K562 (cell line): ENCODE results near the gene OTUD5. TPM values are rescaled to one million over a fixed set of nuclear protein-coding genes. Genes with fewer than 3 reads are reported as not detected.

Experiments
- BRCA1 ChIP-seq, 2 experiments: fragments of 450-650 bp in 1 of 2; sonication (generic) in 1 of 2; formaldehyde crosslinking in 1 of 2; IDR thresholded peaks; 2 replicates each; pipeline versions ENCODE4 v1.5.0 to v1.6.1; 2017 to 2020; ENCODE audit warnings: mild to moderate bottlenecking in 1 of 2, missing genetic modification reagents in 1 of 2
- CBFA2T3 ChIP-seq: fragments of 450-650 bp; IDR thresholded peaks from 2 replicates; pipeline ENCODE4 v1.6.1; 2017
- CBX5 ChIP-seq: IDR thresholded peaks from 2 replicates; pipeline ENCODE4 v1.6.1; 2014; ENCODE audit warnings: low read depth, borderline replicate concordance
- EWSR1 ChIP-seq: fragments of 450-650 bp; IDR thresholded peaks from 2 replicates; pipeline ENCODE4 v1.6.1; 2018; ENCODE audit warnings: borderline replicate concordance, mild to moderate bottlenecking, low read depth, moderate library complexity; ENCODE audit not compliant: partially characterized antibody
- FOXA1 ChIP-seq: fragments of 450-650 bp; IDR thresholded peaks from 2 replicates; pipeline ENCODE4 v1.6.1; 2016; ENCODE audit warnings: mild to moderate bottlenecking, borderline replicate concordance
- GABPB2 ChIP-seq: fragments of 250-450 bp; sonication (Bioruptor Pico); conservative IDR thresholded peaks from 2 replicates; pipeline ENCODE4 v1.5.1; 2021; ENCODE audit warnings: mild to moderate bottlenecking
- HMGXB4 ChIP-seq: sonication (generic); formaldehyde crosslinking; IDR thresholded peaks from 2 replicates; pipeline ENCODE4 v1.8.1; 2023; ENCODE audit warnings: mild to moderate bottlenecking, missing genetic modification reagents
- KDM5B ChIP-seq: fragments of 200-600 bp; sonication (generic); IDR thresholded peaks from 2 replicates; pipeline ENCODE4 v1.6.1; 2012; ENCODE audit warnings: low read depth, mild to moderate bottlenecking, moderate library complexity, low read length, control low read depth, inconsistent platforms; ENCODE audit not compliant: insufficient replicate concordance
- POLR2AphosphoS2 ChIP-seq: IDR thresholded peaks from 2 replicates; pipeline ENCODE4 v1.6.1; 2012; ENCODE audit warnings: low read length, improper control_type of control experiment
- PTTG1 ChIP-seq: fragments of 450-650 bp; IDR thresholded peaks from 2 replicates; pipeline ENCODE4 v1.6.1; 2016; ENCODE audit warnings: low read depth, mild to moderate bottlenecking, missing genetic modification characterization, missing compliant biosample characterization
- RBM25 ChIP-seq: fragments of 200-400 bp; formaldehyde crosslinking; IDR thresholded peaks from 2 replicates; pipeline ENCODE4 v1.6.1; 2018; ENCODE audit warnings: low read length, low read depth, moderate library complexity; ENCODE audit not compliant: severe bottlenecking
- SETDB1 ChIP-seq: IDR thresholded peaks from one replicate; pipeline ENCODE4 v1.6.1; 2012; ENCODE audit warnings: low read length, control low read depth, inconsistent platforms
- TAL1 ChIP-seq: fragments of 450-650 bp; IDR thresholded peaks from 2 replicates; pipeline ENCODE4 v1.6.1; 2016; ENCODE audit warnings: mild to moderate bottlenecking
- TCF7 ChIP-seq: sonication (generic); IDR thresholded peaks from 2 replicates; pipeline ENCODE4 v1.6.1; 2016; ENCODE audit warnings: antibody characterized with exemption, borderline replicate concordance
- UBTF ChIP-seq, 2 experiments: IDR thresholded peaks; 2 replicates each; pipeline ENCODE4 v1.6.1; 2012; ENCODE audit warnings: improper control_type of control experiment in 2 of 2, low read depth in 2 of 2, low read length in 2 of 2, borderline replicate concordance in 1 of 2
- ZBTB33 ChIP-seq: sonication (generic); formaldehyde crosslinking; IDR thresholded peaks from 2 replicates; pipeline ENCODE4 v1.8.1; 2023; ENCODE audit warnings: mild to moderate bottlenecking, missing genetic modification reagents
- ZBTB7A ChIP-seq: IDR thresholded peaks from 2 replicates; pipeline ENCODE4 v1.6.1; 2011; ENCODE audit warnings: low read depth, mild to moderate bottlenecking, low read length, moderate library complexity, borderline replicate concordance; ENCODE audit not compliant: control insufficient read depth
- ZNF224 ChIP-seq: sonication (generic); formaldehyde crosslinking; IDR thresholded peaks from 2 replicates; pipeline ENCODE4 v1.8.0; 2022; ENCODE audit warnings: mild to moderate bottlenecking, missing genetic modification reagents
- ZNF239 ChIP-seq: fragments of 250-450 bp; sonication (Bioruptor Pico); IDR thresholded peaks from 2 replicates; pipeline ENCODE4 v1.4.0; 2020; ENCODE audit warnings: mild to moderate bottlenecking
- ZNF347 ChIP-seq: fragments of 450-650 bp; formaldehyde crosslinking; IDR thresholded peaks from 2 replicates; pipeline ENCODE4 v1.4.0; 2020; ENCODE audit warnings: low read depth, mild to moderate bottlenecking, moderate library complexity
- ZNF785 ChIP-seq: fragments of 250-450 bp; sonication (Bioruptor Pico); IDR thresholded peaks from 2 replicates; pipeline ENCODE4 v1.4.0; 2020; ENCODE audit warnings: mild to moderate bottlenecking
- ZZZ3 ChIP-seq: fragments of 450-650 bp; IDR thresholded peaks from 2 replicates; pipeline ENCODE4 v1.6.1; 2016; ENCODE audit warnings: antibody characterized with exemption, mild to moderate bottlenecking, moderate library complexity
- polyA plus RNA-seq, 8 experiments: library from polyadenylated mRNA; depleted of rRNA in 4 of 8; stranded (reverse) in 5 of 8; unstranded in 3 of 8; fragments of >200 nt; fragmentation: Nextera tagmentation in 2 of 8; fragmentation: Illumina TruSeq in 1 of 8; extraction: Ambion mirVana in 2 of 8; extraction: Trizol in 1 of 8; gene quantifications; 2 replicates each; pipeline versions ENCODE4 v1.2.1 to v1.2.3, GENCODE V29; 2011 to 2014; ENCODE audit warnings: inconsistent platforms in 1 of 8, missing spikeins in 1 of 8
- total RNA-seq, 7 experiments: library from RNA; depleted of rRNA in 6 of 7; stranded (reverse); fragments of >200 nt in 6 of 7; fragmentation: Illumina TruSeq in 2 of 7; extraction: Trizol in 2 of 7; gene quantifications; 2 replicates each; pipeline versions ENCODE4 v1.2.1 to v1.2.3, GENCODE V29; 2011 to 2021; ENCODE audit warnings: low replicate concordance in 1 of 7
- TF ChIP-seq, protein P1 (sequence below): fragments of 250-450 bp; sonication (Bioruptor Pico); IDR thresholded peaks from 2 replicates; pipeline ENCODE4 v1.8.0; 2021; ENCODE audit warnings: moderate library complexity, mild to moderate bottlenecking, inconsistent platforms

Gene OTUD5
- total and polyA plus RNA-seq, 9 of the 15 experiments (the other 6 are each of a cell fraction or from before 2014, with no cell fraction given), result 3.6 to 102 (median 59.0) TPM

GRCh38 chrX:48957827-48958634 lies 624 bp upstream of the OTUD5 start (continued):
- TF ChIP-seq ZBTB33 (CRISPR knock-in tag), result no peak
- TF ChIP-seq, protein P1, sequence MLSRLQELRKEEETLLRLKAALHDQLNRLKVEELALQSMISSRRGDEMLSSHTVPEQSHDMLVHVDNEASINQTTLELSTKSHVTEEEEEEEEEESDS (CRISPR knock-in tag), result no peak
- TF ChIP-seq EWSR1, result no peak
- TF ChIP-seq BRCA1 (IDR thresholded peaks at IDR 0.05), result no peak
- TF ChIP-seq BRCA1 (CRISPR knock-in tag; IDR thresholded peaks at IDR 0.05), result no peak
- no peak for TF ChIP-seq ZNF347 (CRISPR knock-in tag)
- no peak for TF ChIP-seq TCF7
- no peak for TF ChIP-seq ZNF785 (CRISPR knock-in tag)
- TF ChIP-seq CBX5, result no peak
- TF ChIP-seq GABPB2 (CRISPR knock-in tag), result no peak
- no peak for TF ChIP-seq POLR2AphosphoS2
- peak; percentile 64 for TF ChIP-seq RBM25
- no peak for TF ChIP-seq ZNF239
- TF ChIP-seq ZZZ3, result no peak
- TF ChIP-seq HMGXB4 (CRISPR knock-in tag), result no peak
- TF ChIP-seq SETDB1, result no peak
- no peak for TF ChIP-seq FOXA1
- no peak for TF ChIP-seq ZNF224 (CRISPR knock-in tag)
- TF ChIP-seq KDM5B, result no peak
- TF ChIP-seq UBTF (IDR thresholded peaks at IDR 0.05; ENCODE audit: borderline replicate concordance in 1 of 2, low read depth in 2 of 2, low read length in 2 of 2), result no peak
- no peak for TF ChIP-seq TAL1
- TF ChIP-seq CBFA2T3, result no peak
- no peak for TF ChIP-seq ZBTB7A
- no peak for TF ChIP-seq PTTG1
